GM18517 (cell line): ENCODE data around the gene TBC1D24.

Source experiments
- ATAC-seq: cut with Tn5 transposase; IDR thresholded peaks from one replicate; pipeline ENCODE4 v1.9.1; 2021; ENCODE audit warnings: mild to moderate bottlenecking, moderate library complexity; ENCODE audit not compliant: unreplicated experiment

The TBC1D24 gene

GRCh38 chr16:2514333-2515179, 39.6 kb downstream of the TBC1D24 start:
- no peak for ATAC-seq

GRCh38 chr16:2515180-2515851, 40.4 kb downstream of the TBC1D24 start:
- no peak for ATAC-seq

- no peak for ATAC-seq
Observed at GRCh38 chr16:2516391-2517240, 41.7 kb downstream of the TBC1D24 start.

- ATAC-seq: no peak
Observed at GRCh38 chr16:2517954-2518605, 43.2 kb downstream of the TBC1D24 start.

GRCh38 chr16:2518823-2519710, 44.1 kb downstream of the TBC1D24 start:
- no peak for ATAC-seq

- ATAC-seq: no peak
Observed at GRCh38 chr16:2519711-2520080, 44.8 kb downstream of the TBC1D24 start.

GRCh38 chr16:2520097-2520783, 45.3 kb downstream of the TBC1D24 start, which contains the start of gene AMDHD2:
Gene AMDHD2 (plus strand): TSS chr16:2520371. CDS start chr16:2520459, 88 bp downstream.
- ATAC-seq: peak; percentile 47

- ATAC-seq: no peak
Observed at GRCh38 chr16:2520784-2521531, 46.0 kb downstream of the TBC1D24 start.

GRCh38 chr16:2523801-2524231, 48.9 kb downstream of the TBC1D24 start:
- ATAC-seq: no peak

GRCh38 chr16:2524339-2524938, 49.5 kb downstream of the TBC1D24 start:
- no peak for ATAC-seq

- ATAC-seq: no peak
Observed at GRCh38 chr16:2526135-2526534, 51.2 kb downstream of the TBC1D24 start.

GRCh38 chr16:2527071-2527783, 52.3 kb downstream of the TBC1D24 start:
- no peak for ATAC-seq

GRCh38 chr16:2527784-2528100, 52.8 kb downstream of the TBC1D24 start:
- ATAC-seq: no peak

- ATAC-seq: no peak
Observed at GRCh38 chr16:2528161-2529060, 53.5 kb downstream of the TBC1D24 start.

- ATAC-seq: no peak
Observed at GRCh38 chr16:2529061-2529931, 54.4 kb downstream of the TBC1D24 start.
